ENCODE measurements around the gene SCART1.

SCART1 gene

DNA sequence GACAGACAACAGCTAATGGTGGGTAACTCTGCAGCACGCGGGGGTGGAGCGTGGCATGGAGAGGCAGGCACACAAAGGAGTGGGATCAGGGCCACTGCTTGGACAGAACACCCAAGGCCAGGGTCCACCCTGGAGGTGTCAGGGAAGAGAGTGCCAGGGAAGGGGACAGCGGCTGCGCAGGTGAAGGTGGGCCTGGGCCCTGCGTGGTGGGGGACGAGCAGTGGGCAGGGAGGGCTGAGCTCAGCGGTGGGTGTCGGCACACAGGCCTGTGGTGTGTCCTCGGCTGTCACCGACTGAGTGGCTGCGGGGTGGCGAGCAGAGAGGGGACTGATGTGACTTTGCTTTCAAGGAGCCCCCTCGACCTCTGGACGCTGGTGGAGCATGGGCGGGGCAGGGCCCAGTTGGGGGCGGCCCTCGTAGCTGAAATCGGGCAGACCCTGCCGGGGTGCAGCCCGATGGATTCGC lies 8.4 kb upstream of the SCART1 start:
- TF ChIP-seq TEAD4 (IDR thresholded peaks at IDR 0.05) (no peak), EGR1 (IDR thresholded peaks at IDR 0.05) (no peak)
- TF ChIP-seq, protein P1, sequence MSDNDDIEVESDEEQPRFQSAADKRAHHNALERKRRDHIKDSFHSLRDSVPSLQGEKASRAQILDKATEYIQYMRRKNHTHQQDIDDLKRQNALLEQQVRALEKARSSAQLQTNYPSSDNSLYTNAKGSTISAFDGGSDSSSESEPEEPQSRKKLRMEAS (IDR thresholded peaks at IDR 0.05) = no peak

DNA sequence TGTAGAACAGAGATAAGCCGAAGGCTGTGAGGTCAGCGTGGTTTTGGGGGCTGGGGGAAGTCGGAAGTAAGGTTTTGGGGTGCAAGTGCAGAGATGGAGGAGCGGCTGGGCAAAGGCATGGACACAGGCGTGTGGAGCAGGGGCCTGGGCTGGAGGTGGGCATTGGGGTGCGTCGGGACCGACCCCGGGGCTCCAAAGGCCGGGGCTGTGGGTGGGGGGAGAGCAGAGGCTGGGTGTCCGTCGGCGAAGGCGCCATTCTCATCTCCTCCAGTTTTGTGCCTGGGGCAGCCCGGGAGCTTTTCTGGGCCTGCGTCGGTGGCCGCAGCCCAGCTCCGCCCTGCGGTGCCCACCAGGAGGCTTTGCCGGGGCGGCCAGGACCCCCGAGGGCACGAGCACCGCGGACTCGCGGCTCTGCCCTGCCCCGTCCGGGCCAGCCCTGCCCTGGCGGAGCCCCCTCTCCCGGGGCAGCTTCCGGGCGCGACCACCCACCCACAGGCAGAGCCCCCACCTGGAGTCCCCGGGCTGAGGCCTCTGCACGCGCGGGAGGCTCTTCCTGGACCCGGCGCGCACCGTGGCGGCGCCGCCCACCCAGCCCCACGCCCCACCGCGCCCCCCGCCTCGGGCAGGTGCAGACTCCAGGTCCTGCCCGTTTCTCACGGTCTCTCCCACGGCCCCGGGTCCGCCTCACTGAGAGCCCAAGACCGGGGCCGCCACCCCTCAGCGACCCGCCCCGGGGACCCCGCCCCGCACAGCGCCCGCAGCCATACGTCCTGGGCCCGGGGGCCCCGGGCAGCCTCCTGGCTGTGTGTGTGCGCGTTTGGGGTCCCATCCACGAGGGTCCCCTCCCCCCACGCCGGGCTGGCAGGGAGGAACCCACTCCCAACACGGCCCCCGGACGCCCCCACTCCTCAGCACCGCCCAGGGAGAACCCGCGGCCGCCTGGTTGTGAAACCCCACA lies 7.7 kb upstream of the SCART1 start:
- TF ChIP-seq YY1 (IDR thresholded peaks at IDR 0.05; ENCODE audit: low read depth) = no peak
- no peak for TF ChIP-seq EP300 (IDR thresholded peaks at IDR 0.05; ENCODE audit: borderline replicate concordance)
- no peak for TF ChIP-seq ZBTB7A (IDR thresholded peaks at IDR 0.05; ENCODE audit: low read depth)
- TF ChIP-seq TCF12 (IDR thresholded peaks at IDR 0.05; ENCODE audit: low read depth) = no peak
- no peak for TF ChIP-seq CREB1 (IDR thresholded peaks at IDR 0.05; ENCODE audit: low read depth)
- no peak for TF ChIP-seq EGR1 (IDR thresholded peaks at IDR 0.05)

DNA sequence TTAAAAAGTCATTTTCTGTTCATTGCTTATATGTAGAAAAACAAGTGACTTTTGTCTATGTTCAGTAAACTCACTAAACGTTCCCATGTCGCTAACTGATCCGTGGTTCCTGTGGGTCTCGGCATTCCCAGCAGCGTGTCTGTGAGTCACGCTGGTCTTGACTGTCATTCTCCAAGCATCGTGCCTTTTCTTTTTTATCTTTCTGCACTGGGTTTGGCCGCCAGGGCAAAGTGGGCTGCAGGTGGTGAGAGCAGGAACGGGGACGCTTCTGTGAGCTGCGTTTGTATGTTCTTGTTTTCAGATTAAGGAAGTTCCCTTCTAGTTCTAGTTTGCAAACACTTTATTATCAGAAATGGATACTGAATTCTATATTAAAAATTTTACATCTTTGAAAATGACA lies 6.8 kb upstream of the SCART1 start:
- TF ChIP-seq FOXM1 (IDR thresholded peaks at IDR 0.05; ENCODE audit: borderline replicate concordance, low read depth) (no peak), CREB1 (IDR thresholded peaks at IDR 0.05; ENCODE audit: low read depth) (no peak), EGR1 (IDR thresholded peaks at IDR 0.05) (no peak), RAD21 (IDR thresholded peaks at IDR 0.05; ENCODE audit: low read depth) (no peak), TCF12 (IDR thresholded peaks at IDR 0.05; ENCODE audit: low read depth) (no peak), TAF1 (IDR thresholded peaks at IDR 0.05; ENCODE audit: low read depth) (no peak), TEAD4 (IDR thresholded peaks at IDR 0.05) (no peak), EP300 (IDR thresholded peaks at IDR 0.05; ENCODE audit: borderline replicate concordance) (no peak)
- TF ChIP-seq, protein P1 (IDR thresholded peaks at IDR 0.05) = no peak
- TF ChIP-seq, protein P2, sequence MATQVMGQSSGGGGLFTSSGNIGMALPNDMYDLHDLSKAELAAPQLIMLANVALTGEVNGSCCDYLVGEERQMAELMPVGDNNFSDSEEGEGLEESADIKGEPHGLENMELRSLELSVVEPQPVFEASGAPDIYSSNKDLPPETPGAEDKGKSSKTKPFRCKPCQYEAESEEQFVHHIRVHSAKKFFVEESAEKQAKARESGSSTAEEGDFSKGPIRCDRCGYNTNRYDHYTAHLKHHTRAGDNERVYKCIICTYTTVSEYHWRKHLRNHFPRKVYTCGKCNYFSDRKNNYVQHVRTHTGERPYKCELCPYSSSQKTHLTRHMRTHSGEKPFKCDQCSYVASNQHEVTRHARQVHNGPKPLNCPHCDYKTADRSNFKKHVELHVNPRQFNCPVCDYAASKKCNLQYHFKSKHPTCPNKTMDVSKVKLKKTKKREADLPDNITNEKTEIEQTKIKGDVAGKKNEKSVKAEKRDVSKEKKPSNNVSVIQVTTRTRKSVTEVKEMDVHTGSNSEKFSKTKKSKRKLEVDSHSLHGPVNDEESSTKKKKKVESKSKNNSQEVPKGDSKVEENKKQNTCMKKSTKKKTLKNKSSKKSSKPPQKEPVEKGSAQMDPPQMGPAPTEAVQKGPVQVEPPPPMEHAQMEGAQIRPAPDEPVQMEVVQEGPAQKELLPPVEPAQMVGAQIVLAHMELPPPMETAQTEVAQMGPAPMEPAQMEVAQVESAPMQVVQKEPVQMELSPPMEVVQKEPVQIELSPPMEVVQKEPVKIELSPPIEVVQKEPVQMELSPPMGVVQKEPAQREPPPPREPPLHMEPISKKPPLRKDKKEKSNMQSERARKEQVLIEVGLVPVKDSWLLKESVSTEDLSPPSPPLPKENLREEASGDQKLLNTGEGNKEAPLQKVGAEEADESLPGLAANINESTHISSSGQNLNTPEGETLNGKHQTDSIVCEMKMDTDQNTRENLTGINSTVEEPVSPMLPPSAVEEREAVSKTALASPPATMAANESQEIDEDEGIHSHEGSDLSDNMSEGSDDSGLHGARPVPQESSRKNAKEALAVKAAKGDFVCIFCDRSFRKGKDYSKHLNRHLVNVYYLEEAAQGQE (IDR thresholded peaks at IDR 0.05; ENCODE audit: low read depth) = no peak
- TF ChIP-seq, protein P3, sequence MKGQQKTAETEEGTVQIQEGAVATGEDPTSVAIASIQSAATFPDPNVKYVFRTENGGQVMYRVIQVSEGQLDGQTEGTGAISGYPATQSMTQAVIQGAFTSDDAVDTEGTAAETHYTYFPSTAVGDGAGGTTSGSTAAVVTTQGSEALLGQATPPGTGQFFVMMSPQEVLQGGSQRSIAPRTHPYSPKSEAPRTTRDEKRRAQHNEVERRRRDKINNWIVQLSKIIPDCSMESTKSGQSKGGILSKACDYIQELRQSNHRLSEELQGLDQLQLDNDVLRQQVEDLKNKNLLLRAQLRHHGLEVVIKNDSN (IDR thresholded peaks at IDR 0.05) = no peak

DNA sequence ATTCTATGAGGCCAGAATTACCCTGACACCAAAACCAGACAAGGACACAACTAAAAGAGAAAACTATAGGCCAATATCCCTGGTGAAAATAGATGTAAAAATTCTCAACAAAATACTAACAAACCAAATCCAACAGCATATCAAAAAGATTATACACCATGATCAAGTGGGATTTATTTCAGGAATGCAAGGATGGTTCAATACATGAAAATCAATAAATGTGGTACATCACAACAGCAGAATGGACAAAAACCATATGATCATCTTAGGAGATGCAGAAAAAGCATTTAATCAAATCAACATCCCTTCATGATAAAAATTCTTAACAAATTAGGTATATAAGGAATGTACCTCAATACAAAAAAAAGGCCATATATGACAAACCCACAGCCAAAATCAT lies 5.6 kb upstream of the SCART1 start:
- TF ChIP-seq TEAD4 (IDR thresholded peaks at IDR 0.05) (no peak), EP300 (IDR thresholded peaks at IDR 0.05; ENCODE audit: borderline replicate concordance) (no peak), TAF1 (IDR thresholded peaks at IDR 0.05; ENCODE audit: low read depth) (no peak), NFIC (IDR thresholded peaks at IDR 0.05) (no peak), FOXM1 (IDR thresholded peaks at IDR 0.05; ENCODE audit: borderline replicate concordance, low read depth) (no peak), YY1 (IDR thresholded peaks at IDR 0.05; ENCODE audit: low read depth) (no peak), RAD21 (IDR thresholded peaks at IDR 0.05; ENCODE audit: low read depth) (no peak), EGR1 (IDR thresholded peaks at IDR 0.05) (no peak), CEBPB (IDR thresholded peaks at IDR 0.05) (no peak), CREB1 (IDR thresholded peaks at IDR 0.05; ENCODE audit: low read depth) (no peak), TCF12 (IDR thresholded peaks at IDR 0.05; ENCODE audit: low read depth) (no peak), ZBTB7A (IDR thresholded peaks at IDR 0.05; ENCODE audit: low read depth) (no peak)
- TF ChIP-seq, protein P1 (IDR thresholded peaks at IDR 0.05) = no peak
- TF ChIP-seq, protein P2 (IDR thresholded peaks at IDR 0.05; ENCODE audit: low read depth) = no peak
- TF ChIP-seq, protein P3 (IDR thresholded peaks at IDR 0.05) = no peak

DNA sequence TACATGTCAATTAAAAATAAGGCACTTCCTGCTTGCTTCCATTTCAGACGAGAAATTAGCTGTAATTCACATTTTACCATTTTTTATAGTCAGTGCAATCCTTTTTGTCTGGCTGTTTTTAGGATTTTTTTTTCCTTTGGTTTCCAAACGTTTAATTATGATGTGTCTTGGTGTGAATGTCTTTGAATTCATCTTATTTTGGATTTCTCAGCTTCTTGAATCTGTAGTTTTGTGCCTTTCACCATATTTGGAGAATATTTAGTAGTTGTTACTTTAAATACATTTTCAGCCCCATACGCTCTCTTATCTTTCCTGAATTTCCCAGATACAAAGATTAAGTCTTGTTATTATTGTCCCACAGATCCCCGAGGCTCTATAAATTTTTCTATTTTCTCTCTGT lies 2.4 kb upstream of the SCART1 start:
- TF ChIP-seq EGR1 (IDR thresholded peaks at IDR 0.05) = no peak

DNA sequence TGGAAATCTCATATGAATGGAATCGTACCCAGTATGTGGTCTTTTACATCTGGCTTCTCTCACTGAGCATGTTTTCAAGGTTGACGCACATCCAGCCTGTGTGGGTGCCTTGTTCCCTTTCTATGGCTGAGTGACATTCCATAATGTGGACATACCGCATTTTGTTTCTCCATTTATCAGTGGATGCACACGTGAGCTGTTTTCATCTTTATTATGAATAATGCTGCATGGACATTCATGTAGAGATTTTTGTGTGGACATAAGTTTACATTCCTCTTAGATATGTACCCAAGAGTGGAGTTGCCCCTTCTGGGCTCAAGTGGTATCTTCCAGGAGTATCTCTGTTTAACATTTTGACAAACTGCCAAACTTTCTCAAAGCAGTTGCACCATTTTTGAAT lies 1.3 kb upstream of the SCART1 start:
- TF ChIP-seq, protein P1 (IDR thresholded peaks at IDR 0.05) = no peak
- no peak for TF ChIP-seq EGR1 (IDR thresholded peaks at IDR 0.05)
- TF ChIP-seq, protein P2 (IDR thresholded peaks at IDR 0.05; ENCODE audit: low read depth) = no peak
- no peak for TF ChIP-seq CREB1 (IDR thresholded peaks at IDR 0.05; ENCODE audit: low read depth)
- no peak for TF ChIP-seq NFIC (IDR thresholded peaks at IDR 0.05)
- TF ChIP-seq CEBPB (IDR thresholded peaks at IDR 0.05) = no peak
- TF ChIP-seq ZBTB7A (IDR thresholded peaks at IDR 0.05; ENCODE audit: low read depth) = no peak
- no peak for TF ChIP-seq YY1 (IDR thresholded peaks at IDR 0.05; ENCODE audit: low read depth)
- TF ChIP-seq TEAD4 (IDR thresholded peaks at IDR 0.05) = no peak
- TF ChIP-seq FOXM1 (IDR thresholded peaks at IDR 0.05; ENCODE audit: borderline replicate concordance, low read depth) = no peak
- TF ChIP-seq TAF1 (IDR thresholded peaks at IDR 0.05; ENCODE audit: low read depth) = no peak
- TF ChIP-seq, protein P3 (IDR thresholded peaks at IDR 0.05) = no peak
- no peak for TF ChIP-seq EP300 (IDR thresholded peaks at IDR 0.05; ENCODE audit: borderline replicate concordance)
- no peak for TF ChIP-seq TCF12 (IDR thresholded peaks at IDR 0.05; ENCODE audit: low read depth)
- TF ChIP-seq RAD21 (IDR thresholded peaks at IDR 0.05; ENCODE audit: low read depth) = no peak
